Spinal cord (tissue), 10 donors: ENCODE results near the gene TLX2. TPM values are rescaled to one million over a fixed set of nuclear protein-coding genes. Genes with fewer than 3 reads are reported as not detected.

Source experiments
- DNase-seq, 6 donors: peaks; one replicate each; pipeline versions ENCODE4 v3.0.0 to v3.0.0-alpha.2; 2013 to 2015; ENCODE audit warnings: low spot score in 6 of 6, low read depth in 4 of 6
- H3K27ac ChIP-seq: one replicate; pipeline ENCODE4 v1.5.1; 2013; ENCODE audit warnings: low read depth, low read length, control low read depth
- H3K27me3 ChIP-seq: one replicate; pipeline ENCODE4 v1.6.1; 2013; ENCODE audit warnings: low read length; ENCODE audit not compliant: control insufficient read depth, insufficient read depth
- H3K36me3 ChIP-seq: one replicate; pipeline ENCODE4 v1.6.1; 2013; ENCODE audit warnings: low read length; ENCODE audit not compliant: control insufficient read depth, insufficient read depth
- H3K4me1 ChIP-seq: one replicate; pipeline ENCODE4 v1.6.1; 2013; ENCODE audit warnings: low read length; ENCODE audit not compliant: control insufficient read depth, insufficient read depth
- H3K4me3 ChIP-seq: one replicate; pipeline ENCODE4 v1.5.1; 2013; ENCODE audit warnings: low read depth, low read length, control low read depth
- H3K9me3 ChIP-seq: one replicate; pipeline ENCODE4 v1.6.1; 2013; ENCODE audit warnings: low read length; ENCODE audit not compliant: control insufficient read depth, insufficient read depth
- WGBS: methylation state at CpG from one replicate; pipeline ENCODE4 v1.1.5; 2013; ENCODE audit warnings: missing lambda C conversion rate; ENCODE audit not compliant: insufficient coverage; 5-methylcytosine and 5-hydroxymethylcytosine counted together
- polyA plus RNA-seq, 2 donors: library from polyadenylated mRNA; unstranded; fragments of 120-200 nt; gene quantifications; one replicate each; pipeline ENCODE4 v1.2.1, GENCODE V29; 2013; ENCODE audit not compliant: insufficient read length in 2 of 2
- total RNA-seq, 2 donors: library from RNA; depleted of rRNA in 1 of 2; stranded (reverse); fragments of 120-200 nt in 1 of 2; fragments of >200 nt in 1 of 2; gene quantifications; one replicate each; pipeline versions ENCODE4 v1.2.3 to v1.2.4, GENCODE V29; 2013 to 2014
- donor health status: healthy.

The TLX2 gene
- total and polyA plus RNA-seq, 4 donors = 0.11 to 0.69 (median 0.27) TPM; not detected in 1

DNA sequence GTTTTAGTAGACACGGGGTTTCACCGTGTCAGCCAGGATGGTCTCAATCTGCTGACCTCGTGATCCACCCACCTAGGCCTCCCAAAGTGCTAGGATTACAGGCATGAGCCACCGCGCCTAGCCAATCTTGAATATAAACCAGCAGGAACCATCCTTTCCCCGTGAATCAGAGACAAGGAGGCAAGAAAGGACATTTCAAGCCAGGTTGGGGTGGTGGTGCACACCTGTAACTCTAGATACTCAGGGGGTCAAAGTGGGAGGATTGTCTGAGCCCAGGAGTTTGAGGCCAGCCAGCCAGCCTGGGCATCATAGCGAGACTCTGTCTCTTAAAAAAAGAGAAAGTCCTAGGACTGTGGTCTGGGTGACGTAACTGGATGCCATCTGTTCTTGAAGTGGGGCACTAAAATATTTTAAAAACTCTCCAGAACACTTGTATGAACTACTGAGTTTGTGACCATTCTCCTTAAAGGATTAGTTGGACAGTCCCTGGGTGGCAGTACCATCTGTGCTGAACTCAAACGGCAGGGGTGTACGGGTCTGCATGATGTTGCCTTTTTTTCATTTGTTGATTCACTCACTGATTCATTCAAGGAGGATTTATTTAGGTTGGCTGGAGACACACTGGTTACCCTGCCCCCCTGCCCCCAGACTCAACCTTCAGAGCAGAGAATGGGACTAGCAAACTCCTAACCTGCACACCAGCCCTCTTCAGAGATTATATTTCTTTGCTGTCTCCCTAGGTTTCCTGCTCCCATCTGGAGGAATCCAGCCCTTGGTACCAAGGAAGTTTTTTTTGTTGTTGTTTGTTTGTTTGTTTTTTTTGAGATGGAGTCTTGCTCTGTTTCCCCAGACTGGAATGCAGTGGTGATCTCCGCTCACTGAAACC, 2.9 kb upstream of the TLX2 start:
- 35% methylated on average over 7 of the region's 11 CpGs for WGBS
- DNase-seq = no peak
- H3K27ac ChIP-seq = no peak overlapping the region
- H3K36me3 ChIP-seq = no peaks in the 10 kb centered on the region
- H3K4me1 ChIP-seq = peaks cover 42% of the 10 kb centered on the region
- H3K9me3 ChIP-seq = no peaks in the 10 kb centered on the region
- no peak overlapping the region for H3K4me3 ChIP-seq
- H3K27me3 ChIP-seq = peaks cover 81% of the 10 kb centered on the region

DNA sequence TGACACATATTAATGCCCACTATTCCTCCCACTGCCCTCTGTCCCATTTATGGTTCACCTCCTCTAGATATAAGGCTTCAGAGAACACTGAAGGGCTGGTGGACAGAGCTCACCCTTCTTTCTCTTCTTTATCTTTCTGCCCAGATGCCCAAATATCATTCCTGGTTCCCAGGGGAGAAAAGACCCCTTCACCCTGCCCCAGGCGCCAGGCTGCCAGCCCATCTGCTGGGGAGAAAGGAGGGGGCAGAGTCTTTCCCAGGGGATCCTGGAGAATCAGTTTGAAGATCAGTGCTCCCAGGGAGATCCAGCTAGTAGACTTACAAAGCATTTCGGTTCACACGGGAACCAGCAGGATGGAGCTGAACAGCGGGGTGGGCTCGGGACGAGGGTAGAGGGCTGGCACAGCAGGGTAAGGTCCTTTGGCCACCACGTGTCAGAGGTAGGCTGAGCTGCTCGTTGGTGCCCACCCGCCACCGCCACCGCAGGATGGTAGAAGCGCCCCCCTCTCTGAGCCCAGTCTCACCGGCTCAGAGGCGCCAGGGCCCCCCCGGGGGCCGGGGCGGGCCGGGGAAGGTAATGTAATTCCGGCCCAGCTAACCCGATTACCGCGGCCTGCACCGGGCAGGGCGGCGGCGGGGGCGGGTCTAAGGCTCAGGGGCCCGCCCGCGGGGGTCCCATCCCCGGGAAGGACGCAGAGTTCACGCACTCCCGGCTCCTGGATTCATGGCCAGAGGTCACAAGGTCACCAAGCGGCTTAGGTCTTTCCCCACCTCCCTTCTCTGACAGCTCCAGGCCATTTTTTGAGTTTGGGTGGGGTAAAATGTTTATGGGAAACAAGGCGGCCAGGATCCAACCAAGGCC, 1.3 kb upstream of the TLX2 start:
- Histone ChIP-seq H3K27ac (no peak overlapping the region), H3K4me1 (peaks cover 34% of the 10 kb centered on the region), H3K27me3 (peaks cover 92% of the 10 kb centered on the region), H3K4me3 (no peak overlapping the region), H3K36me3 (no peaks in the 10 kb centered on the region), H3K9me3 (no peaks in the 10 kb centered on the region)
- WGBS = under 1% methylated on average over 34 of the region's 36 CpGs
- DNase-seq = no peak

DNA sequence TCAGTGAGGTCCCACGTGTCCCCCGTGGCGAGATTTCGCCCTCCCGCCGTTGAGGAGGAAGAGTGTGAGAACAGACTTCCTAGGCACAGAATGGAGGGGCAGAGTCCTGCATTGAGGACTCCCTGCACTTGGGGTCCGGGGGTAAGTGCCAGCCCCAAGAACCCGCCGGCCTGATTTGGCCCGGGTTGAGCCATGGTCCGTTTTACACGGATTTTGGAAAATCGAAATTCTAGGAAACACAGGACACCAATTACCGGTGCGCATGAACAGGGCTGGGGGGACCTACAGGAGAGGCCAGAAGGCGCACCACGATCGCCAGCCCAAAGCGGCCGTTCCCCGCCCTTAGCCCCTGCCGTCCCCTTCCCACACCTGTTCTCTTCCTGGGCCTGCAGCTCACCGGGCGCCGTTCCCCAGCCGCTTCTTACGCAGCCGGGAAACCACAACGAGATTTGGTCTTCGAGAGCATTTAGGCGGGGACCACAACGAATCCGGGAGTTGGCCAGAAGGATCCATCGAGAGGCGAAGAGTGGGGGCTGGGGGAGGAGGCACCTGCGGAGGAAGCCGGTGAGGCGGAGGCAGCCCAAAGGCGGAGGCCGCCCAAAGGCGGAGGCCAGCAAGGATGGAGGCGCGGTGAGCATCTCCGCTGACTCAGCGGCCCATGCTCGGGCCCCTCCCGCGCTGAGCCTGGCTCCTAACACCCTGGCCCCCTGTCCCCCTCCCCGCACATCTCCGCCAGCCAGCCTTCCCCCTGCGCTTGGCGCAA, 464 bp upstream of the TLX2 start:
- no peak overlapping the region for H3K4me3 ChIP-seq
- peaks cover 29% of the 10 kb centered on the region for H3K4me1 ChIP-seq
- H3K27me3 ChIP-seq = peaks cover 96% of the 10 kb centered on the region
- no peaks in the 10 kb centered on the region for H3K9me3 ChIP-seq
- no peak overlapping the region for H3K27ac ChIP-seq
- peak in 2 of 6 donors; percentile 38 to 42 for DNase-seq
- 2% methylated on average over 52 of the region's 52 CpGs for WGBS
- H3K36me3 ChIP-seq = no peaks in the 10 kb centered on the region

DNA sequence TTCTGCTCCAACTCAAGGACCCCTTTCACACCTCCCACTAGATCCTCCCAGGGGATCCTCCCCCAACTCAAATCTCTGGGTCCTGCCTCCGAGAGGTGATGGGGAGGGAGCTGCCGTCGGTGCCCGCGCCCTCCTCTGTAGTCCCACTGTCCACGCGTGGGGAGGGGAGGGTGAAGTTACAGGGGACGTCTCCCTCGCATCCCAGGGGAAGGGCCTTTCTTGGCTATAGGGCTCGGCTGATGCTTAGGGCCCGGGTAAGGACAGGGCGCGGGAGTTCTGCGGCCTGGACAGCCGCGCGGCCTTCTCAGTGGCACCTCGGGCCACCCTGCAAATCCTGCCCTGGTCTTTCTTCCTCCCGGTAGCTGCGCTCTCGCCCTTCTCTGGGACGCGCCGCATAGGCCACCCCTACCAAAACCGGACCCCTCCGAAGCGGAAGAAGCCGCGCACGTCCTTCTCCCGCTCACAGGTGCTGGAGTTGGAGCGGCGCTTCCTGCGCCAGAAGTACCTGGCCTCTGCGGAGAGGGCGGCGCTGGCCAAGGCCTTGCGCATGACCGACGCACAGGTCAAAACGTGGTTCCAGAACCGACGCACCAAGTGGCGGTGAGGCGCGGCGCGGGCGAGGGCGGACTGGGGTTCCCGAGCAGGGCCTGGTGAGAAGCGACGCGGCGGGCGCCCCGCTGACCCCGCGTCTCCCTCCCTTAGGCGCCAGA, 1.2 kb downstream of the TLX2 start:
- H3K36me3 ChIP-seq = no peaks in the 10 kb centered on the region
- no peak overlapping the region for H3K27ac ChIP-seq
- H3K27me3 ChIP-seq = peaks cover 98% of the 10 kb centered on the region
- H3K4me3 ChIP-seq = no peak overlapping the region
- DNase-seq = peak in 1 of 6 donors; percentile 10
- no peaks in the 10 kb centered on the region for H3K9me3 ChIP-seq
- H3K4me1 ChIP-seq = peaks cover 29% of the 10 kb centered on the region
- 1% methylated on average over 52 of the region's 60 CpGs for WGBS

DNA sequence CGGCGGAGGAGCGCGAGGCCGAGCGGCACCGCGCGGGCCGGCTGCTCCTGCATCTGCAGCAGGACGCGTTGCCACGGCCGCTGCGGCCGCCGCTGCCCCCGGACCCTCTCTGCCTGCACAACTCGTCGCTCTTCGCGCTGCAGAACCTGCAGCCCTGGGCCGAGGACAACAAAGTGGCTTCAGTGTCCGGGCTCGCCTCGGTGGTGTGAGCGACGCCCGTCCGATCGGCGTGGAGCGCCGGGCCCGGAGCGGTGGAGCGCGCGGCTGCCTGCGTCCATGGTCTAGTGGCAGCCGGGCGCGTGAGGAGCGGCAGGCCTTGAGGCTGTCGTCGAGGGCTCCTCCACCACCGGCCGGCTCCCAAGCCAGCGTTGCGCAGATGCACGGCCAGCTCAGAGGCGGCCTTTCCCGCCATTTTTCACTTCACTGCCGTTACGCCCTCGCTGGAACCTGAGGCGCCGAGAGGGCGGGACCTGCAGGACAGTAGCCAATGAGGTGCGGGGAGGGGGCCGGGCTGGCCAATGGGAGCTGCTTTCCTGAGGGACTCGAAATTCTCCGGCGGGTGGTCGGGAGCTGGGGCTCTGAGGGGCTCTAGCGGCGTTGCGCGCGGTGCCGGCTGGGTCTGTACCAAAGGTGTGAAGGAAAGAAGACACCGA, 1.9 kb downstream of the TLX2 start:
- under 1% methylated on average over 72 of the region's 72 CpGs for WGBS
- Histone ChIP-seq H3K9me3 (no peaks in the 10 kb centered on the region), H3K4me1 (peaks cover 29% of the 10 kb centered on the region), H3K4me3 (no peak overlapping the region), H3K36me3 (no peaks in the 10 kb centered on the region), H3K27me3 (peaks cover 95% of the 10 kb centered on the region), H3K27ac (no peak overlapping the region)
- DNase-seq = peak in 2 of 6 donors; percentile 87 to 88

DNA sequence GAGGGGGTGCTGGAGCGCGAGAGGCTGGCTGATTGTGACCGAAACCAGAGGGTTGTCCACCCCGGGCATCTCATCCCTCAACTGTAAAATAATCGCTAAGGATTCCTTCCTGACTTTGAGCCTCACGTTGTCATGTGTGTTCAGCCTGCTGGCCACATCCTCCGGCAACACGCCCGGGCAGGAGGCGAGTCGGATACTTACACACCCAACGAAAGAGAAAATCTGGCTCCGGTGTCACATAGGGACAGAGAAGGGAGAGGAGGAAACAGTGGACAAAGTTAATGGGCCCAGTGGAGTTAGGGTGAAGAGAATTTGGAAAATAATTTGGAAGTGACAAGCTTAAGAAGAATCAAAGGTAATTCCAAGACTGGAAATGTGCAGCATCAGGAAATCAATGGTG, 2.4 kb downstream of the TLX2 start:
- DNase-seq = no peak
- H3K4me1 ChIP-seq = peaks cover 29% of the 10 kb centered on the region
- H3K4me3 ChIP-seq = no peak overlapping the region
- no peaks in the 10 kb centered on the region for H3K9me3 ChIP-seq
- no peak overlapping the region for H3K27ac ChIP-seq
- H3K27me3 ChIP-seq = peaks cover 90% of the 10 kb centered on the region
- H3K36me3 ChIP-seq = no peaks in the 10 kb centered on the region
- WGBS = 78% methylated on average over 11 of the region's 13 CpGs

DNA sequence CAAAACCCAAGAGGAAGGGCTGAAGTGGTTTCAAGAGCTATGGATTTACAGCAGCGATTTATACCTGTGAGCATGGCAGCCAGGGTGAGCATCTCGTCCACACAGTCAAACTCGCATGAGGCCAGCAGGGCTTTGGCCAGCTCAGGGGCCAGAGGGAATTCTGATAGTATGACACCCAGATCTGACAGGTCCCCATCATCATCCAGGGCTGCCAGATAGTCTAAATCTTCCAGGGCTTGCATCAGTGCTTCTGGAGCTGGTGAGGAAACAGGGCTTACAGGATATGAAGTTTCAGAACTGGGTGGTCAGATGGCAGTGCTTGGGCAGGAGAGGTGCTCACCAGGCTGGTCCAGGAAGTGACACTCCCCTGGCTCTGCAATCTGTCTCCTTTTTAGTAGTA, 8.3 kb downstream of the TLX2 start:
- DNase-seq = no peak
- Histone ChIP-seq H3K4me3 (no peak overlapping the region), H3K27ac (no peak overlapping the region), H3K9me3 (no peaks in the 10 kb centered on the region), H3K27me3 (peaks cover 33% of the 10 kb centered on the region), H3K4me1 (no peaks in the 10 kb centered on the region), H3K36me3 (peaks cover 20% of the 10 kb centered on the region)
- 79% methylated on average over 3 of the region's 3 CpGs for WGBS

DNA sequence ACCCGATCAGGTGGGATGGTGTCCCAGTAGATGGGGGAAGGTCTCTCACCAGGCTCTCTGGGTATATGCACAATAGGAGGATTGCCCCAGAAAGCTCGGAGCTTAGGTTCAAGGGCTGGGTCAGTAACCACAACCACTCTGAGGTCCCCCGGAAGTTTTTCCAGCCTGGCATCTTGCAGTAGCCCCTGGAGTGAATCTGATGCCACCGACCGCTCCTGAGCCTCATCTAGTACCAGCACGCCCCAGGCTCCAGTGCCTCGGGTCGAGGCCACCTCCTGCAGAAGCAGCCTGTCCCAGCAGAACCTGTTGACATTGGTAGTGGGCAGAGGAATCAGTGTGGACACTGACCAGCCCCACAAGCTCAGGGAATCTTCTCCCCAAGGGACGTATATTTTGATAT, 9.8 kb downstream of the TLX2 start:
- 87% methylated on average over 7 of the region's 9 CpGs for WGBS
- Histone ChIP-seq H3K9me3 (no peaks in the 10 kb centered on the region), H3K36me3 (peaks cover 31% of the 10 kb centered on the region), H3K27ac (no peak overlapping the region), H3K4me3 (no peak overlapping the region), H3K27me3 (peaks cover 18% of the 10 kb centered on the region), H3K4me1 (peaks cover 11% of the 10 kb centered on the region)
- no peak for DNase-seq
